GM10266 (cell line): ENCODE data around the gene UBE3C.

Experiments
- DNase-seq: peaks from one replicate; pipeline ENCODE4 v3.0.0; 2012; ENCODE audit errors: extremely low spot score
- TF ChIP-seq, protein P1 (sequence below): IDR thresholded peaks from 2 replicates; pipeline ENCODE4 v1.5.1; 2012; ENCODE audit warnings: mild to moderate bottlenecking, low read depth; ENCODE audit not compliant: control insufficient read depth, insufficient read depth; ENCODE audit errors: missing control alignments

Gene UBE3C

DNA sequence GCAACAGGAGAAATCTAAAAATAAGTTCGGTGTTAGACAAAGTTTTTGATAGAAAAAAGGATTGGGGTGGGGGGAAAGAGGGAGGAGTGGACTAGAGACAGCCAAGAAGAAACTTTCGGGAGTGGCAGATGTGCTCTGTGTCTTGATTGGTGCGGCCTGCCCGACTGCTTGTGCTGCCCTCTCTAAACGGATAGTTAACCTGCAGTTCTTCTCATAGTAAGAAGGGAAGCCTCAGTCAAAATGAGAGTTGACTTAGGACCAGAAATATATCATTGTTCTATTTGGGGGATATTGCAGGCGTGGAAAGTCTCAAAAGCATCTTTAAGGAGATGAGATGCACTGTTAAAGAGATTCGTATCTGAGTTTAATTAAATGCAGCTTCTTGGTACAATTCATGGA, 39.3 kb downstream of the UBE3C start:
- TF ChIP-seq, protein P1, sequence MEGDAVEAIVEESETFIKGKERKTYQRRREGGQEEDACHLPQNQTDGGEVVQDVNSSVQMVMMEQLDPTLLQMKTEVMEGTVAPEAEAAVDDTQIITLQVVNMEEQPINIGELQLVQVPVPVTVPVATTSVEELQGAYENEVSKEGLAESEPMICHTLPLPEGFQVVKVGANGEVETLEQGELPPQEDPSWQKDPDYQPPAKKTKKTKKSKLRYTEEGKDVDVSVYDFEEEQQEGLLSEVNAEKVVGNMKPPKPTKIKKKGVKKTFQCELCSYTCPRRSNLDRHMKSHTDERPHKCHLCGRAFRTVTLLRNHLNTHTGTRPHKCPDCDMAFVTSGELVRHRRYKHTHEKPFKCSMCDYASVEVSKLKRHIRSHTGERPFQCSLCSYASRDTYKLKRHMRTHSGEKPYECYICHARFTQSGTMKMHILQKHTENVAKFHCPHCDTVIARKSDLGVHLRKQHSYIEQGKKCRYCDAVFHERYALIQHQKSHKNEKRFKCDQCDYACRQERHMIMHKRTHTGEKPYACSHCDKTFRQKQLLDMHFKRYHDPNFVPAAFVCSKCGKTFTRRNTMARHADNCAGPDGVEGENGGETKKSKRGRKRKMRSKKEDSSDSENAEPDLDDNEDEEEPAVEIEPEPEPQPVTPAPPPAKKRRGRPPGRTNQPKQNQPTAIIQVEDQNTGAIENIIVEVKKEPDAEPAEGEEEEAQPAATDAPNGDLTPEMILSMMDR: no peak
- peak; percentile 14 for DNase-seq

DNA sequence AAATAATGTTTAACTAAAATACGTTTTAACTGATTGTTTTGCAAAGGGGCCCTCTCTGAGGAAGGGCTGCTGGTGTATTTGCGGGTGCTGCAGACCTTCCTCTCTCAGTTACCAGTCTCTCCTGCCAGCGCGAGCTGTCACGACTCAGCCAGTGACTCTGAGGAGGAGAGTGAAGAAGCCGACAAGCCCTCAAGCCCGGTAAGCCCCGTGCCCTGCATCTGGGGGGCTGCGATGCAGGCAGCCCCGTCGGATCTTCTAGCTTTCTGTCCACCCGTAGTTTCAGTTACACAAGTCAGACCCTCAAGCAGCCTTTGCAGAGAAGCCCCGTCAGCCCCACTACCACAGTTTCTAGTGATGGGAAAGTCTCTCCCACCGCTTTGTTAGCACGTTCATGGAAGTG, 45.1 kb downstream of the UBE3C start:
- no peak for DNase-seq
- TF ChIP-seq, protein P1: no peak

DNA sequence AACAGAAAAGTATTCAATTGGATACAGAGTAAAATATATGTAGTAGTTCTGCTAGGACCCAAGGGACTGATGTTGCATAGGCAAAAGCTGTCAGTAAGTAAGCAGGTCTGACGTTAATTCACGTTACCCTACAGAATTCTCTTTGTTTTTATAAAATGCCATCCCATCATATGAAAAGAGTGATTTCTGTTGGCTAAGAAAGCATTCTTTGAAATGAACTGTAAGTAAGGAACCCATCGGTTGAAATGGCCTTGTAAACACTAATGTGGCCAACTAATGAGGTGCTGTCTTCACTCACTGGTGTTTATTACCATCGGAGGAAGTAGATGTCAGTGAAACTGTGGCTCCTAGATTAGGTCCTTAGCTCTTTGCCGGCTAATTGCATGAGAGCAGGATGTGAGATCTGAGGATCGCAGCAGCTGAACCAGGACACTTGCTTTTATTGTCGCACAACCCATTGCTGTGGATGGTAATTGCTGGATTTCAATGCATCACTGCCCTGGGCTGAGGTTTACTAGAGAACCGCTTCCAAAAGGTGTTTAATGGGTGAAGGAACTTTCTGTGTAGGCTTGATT, 49.5 kb downstream of the UBE3C start:
- TF ChIP-seq, protein P1: no peak
- DNase-seq: no peak

DNA sequence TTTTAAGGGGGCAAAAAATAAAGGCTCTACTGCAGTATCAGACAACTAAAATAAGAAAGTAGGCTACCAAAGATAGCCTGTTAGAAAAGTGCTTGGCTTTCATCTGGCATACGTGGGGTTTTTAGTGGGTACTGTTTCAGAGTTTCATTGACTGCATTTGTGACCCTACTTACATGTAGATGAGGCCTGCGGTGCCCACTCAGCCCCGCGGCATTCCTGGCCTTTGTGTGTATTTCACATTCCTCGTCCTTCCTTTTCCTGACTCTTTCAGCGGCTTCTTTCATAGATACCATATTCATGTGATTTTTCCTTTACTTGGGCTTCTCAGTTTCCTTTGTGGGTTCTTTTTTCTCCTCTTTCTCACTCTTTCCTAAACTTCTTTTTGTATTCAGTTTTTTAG, 50.7 kb downstream of the UBE3C start:
- no peak for DNase-seq

DNA sequence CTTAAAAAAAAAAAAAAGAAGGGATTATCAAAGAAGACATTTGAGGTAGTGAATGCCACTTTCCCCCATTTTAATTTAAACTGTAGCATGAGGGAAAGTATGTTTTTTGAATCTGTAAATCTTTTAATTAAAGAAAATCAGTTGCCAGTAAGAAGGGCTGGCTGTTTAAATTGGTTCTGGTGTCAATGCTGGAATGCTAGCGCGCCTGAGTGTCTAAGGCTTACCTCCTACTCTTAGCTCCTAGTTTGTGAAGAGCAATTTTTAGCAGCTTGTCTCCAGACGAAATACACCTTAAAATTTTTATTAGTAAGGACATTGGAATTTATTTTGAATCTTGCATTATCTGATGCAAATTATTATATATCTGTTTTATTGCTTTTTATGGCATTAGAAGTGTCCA, 54.1 kb downstream of the UBE3C start:
- TF ChIP-seq, protein P1: no peak
- DNase-seq: no peak

More for the DNA sequence above, 50.7 kb downstream of the UBE3C start:
- TF ChIP-seq, protein P1: no peak

DNA sequence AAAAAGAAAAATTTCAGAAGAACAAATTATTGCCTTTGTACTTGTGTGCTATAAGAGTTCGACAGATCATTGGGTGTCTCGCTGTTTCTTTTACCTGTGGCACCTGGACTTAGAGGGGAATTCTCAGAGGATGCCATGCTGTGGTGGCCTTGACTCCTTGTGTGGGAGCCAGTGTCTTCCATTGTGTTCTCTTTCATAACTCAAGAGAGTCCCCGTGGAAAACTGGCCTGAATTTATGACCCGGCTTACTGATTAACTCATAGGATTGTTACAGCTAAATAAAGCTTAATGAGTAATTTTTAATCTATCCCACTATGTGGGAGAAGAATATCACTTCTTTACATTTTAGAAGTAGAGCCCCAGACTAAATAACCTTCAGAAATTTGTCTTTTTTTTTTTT, 54.5 kb downstream of the UBE3C start:
- DNase-seq: no peak
- TF ChIP-seq, protein P1: no peak

DNA sequence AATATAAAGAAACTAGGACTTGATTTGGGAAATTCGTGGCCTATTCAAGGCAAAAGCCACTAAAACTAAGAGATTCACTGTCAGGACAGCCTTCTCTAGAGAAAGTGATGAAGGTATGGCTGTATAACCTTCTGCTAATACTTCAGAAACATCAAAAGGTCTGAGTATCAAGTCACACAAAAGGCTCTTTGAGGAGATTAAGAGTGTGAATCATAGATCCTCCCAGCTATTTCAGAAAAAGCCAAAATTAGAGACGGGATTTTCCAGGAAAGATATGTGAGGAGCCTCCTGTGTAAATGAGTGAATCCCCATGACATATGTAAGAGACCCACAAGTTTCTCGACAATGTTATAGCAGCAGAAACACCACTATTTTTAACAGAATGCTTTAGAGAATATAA, 56.2 kb downstream of the UBE3C start:
- no peak for DNase-seq
- TF ChIP-seq, protein P1: no peak
